AG04450 (cell line): Measurements from ENCODE around the gene EFNA5. TPM values are rescaled to one million over a fixed set of nuclear protein-coding genes. Genes with fewer than 3 reads are reported as not detected.

Experiments
- CTCF ChIA-PET: fragments of 300-600, 350-600 bp; formaldehyde crosslinking; extraction: SDS; loops from one replicate; lab custom pipeline; 2022; ENCODE audit warnings: antibody characterized with exemption, inconsistent platforms; lab: Charles Lee
- POLR2A ChIA-PET: fragments of 350-600 bp; formaldehyde crosslinking; extraction: SDS; loops from one replicate; lab custom pipeline; 2021; ENCODE audit warnings: antibody characterized with exemption, inconsistent platforms; lab: Yijun Ruan, JAX
- DNase-seq: peaks from one replicate; pipeline ENCODE4 v3.0.0-alpha.2; 2011; ENCODE audit warnings: low read depth, low spot score
- H3K27ac ChIP-seq: one replicate; pipeline ENCODE4 v1.5.1; 2012; ENCODE audit warnings: low read depth, low read length, control low read depth
- H3K27me3 ChIP-seq: one replicate; pipeline ENCODE4 v1.6.0; 2012; ENCODE audit warnings: low read length; ENCODE audit not compliant: control insufficient read depth, insufficient read depth
- H3K4me3 ChIP-seq: 2 replicates; pipeline ENCODE4 v1.5.1; 2011; ENCODE audit warnings: mild to moderate bottlenecking, low read depth, low read length, control low read depth
- H3K9me3 ChIP-seq: 2 replicates; pipeline ENCODE4 v1.5.1; 2012; ENCODE audit warnings: low read length; ENCODE audit not compliant: control insufficient read depth, insufficient read depth
- polyA plus RNA-seq: library from polyadenylated mRNA; depleted of rRNA; stranded (reverse); fragments of >200 nt; gene quantifications from 2 replicates; pipeline ENCODE4 v1.2.3, GENCODE V29; 2011
- TF ChIP-seq, protein P1 (sequence below): IDR thresholded peaks from 2 replicates; pipeline ENCODE4 v1.5.1; 2011; ENCODE audit warnings: low read depth, low read length, control low read depth, inconsistent platforms

Gene EFNA5
- polyA plus RNA-seq, 1 experiment = 3.0 TPM

DNA sequence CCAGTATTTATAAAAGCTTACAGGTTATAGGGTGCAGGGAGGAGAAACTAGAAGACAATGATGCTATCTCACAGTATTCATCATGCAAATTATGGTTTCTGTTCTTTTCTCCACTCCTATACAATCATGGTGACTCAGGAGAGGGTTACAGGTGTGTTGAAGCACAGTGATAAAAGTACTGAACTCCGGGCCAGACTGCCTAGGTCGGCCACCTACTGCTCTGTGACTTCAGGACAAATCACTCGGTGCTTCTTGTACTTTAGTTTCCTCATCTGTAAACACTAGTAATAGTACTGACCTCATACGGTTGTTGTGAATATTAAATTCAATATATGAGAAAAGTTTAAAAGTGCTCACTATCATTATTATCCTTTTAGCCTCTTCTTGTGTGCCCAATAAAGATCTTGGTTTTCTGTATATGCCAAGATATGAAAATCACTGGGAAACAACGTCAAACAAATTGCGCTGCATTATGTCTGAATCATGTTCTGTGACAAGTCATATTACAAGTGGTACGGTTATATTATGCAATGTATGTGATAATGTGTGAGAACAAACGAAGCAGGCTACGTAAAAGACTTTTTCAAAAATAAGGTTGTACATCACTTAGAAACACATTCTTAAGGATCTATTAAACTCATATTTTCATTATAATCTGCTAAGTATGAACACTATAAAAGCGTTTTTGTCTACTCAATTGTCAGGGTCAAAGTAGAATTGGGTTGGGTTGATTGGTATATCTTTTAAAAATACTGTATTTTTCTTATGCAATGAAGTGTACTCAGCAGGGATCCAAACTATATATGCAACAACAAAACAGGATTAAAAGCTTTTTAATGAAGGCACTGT is 153.3 kb downstream of the EFNA5 start:
- no peak overlapping the region for H3K27ac ChIP-seq
- POLR2A ChIA-PET = no interaction called here
- no peaks in the 10 kb centered on the region for H3K9me3 ChIP-seq
- CTCF ChIA-PET = interaction anchor here (0.7 kb wide), 1 partner anchor 15 kb away, joined by 3 read pairs; no protein-coding TSS in a partner anchor
- H3K27me3 ChIP-seq = no peaks in the 10 kb centered on the region
- no peak for DNase-seq
- no peak overlapping the region for H3K4me3 ChIP-seq
- TF ChIP-seq, protein P1, sequence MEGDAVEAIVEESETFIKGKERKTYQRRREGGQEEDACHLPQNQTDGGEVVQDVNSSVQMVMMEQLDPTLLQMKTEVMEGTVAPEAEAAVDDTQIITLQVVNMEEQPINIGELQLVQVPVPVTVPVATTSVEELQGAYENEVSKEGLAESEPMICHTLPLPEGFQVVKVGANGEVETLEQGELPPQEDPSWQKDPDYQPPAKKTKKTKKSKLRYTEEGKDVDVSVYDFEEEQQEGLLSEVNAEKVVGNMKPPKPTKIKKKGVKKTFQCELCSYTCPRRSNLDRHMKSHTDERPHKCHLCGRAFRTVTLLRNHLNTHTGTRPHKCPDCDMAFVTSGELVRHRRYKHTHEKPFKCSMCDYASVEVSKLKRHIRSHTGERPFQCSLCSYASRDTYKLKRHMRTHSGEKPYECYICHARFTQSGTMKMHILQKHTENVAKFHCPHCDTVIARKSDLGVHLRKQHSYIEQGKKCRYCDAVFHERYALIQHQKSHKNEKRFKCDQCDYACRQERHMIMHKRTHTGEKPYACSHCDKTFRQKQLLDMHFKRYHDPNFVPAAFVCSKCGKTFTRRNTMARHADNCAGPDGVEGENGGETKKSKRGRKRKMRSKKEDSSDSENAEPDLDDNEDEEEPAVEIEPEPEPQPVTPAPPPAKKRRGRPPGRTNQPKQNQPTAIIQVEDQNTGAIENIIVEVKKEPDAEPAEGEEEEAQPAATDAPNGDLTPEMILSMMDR = no peak

DNA sequence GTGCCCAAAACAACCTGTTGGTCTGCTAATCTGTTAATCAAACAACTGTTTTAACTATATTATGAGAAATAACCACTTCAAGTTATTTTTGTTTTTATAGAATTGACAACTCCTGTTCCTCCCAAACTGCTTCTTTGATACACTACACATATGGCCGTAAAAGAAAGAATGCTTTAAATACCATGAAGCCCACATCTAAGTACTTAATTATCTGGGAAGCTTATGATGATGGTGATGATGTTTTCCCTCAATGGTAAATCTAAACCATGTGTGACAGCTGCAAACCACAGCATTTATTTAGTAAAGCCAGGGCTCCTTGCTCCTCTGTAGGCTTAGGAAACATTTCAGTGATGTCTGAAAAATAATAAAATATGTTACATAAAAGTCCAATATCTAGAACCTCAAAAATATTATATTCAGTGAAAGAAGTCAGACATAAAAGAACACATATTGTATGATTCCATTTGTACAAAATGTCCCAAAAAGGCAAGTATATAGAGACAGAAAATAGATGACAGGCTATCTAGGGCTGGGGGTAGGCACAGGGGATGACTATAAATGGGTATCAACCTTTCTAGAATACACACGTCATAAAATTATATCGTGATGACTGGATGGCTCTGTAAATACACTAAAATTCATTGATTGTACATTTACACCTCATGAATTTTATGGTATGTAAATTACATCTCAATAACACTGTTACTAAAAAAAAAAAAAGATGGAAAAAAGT is 154.1 kb downstream of the EFNA5 start:
- ChIA-PET POLR2A (no interaction called here), CTCF (interaction anchor here (0.7 kb wide), 1 partner anchor 16 kb away, joined by 3 read pairs; no protein-coding TSS in a partner anchor)
- TF ChIP-seq, protein P1 = no peak
- Histone ChIP-seq H3K27ac (no peak overlapping the region), H3K4me3 (no peak overlapping the region), H3K9me3 (no peaks in the 10 kb centered on the region), H3K27me3 (no peaks in the 10 kb centered on the region)
- DNase-seq = no peak

DNA sequence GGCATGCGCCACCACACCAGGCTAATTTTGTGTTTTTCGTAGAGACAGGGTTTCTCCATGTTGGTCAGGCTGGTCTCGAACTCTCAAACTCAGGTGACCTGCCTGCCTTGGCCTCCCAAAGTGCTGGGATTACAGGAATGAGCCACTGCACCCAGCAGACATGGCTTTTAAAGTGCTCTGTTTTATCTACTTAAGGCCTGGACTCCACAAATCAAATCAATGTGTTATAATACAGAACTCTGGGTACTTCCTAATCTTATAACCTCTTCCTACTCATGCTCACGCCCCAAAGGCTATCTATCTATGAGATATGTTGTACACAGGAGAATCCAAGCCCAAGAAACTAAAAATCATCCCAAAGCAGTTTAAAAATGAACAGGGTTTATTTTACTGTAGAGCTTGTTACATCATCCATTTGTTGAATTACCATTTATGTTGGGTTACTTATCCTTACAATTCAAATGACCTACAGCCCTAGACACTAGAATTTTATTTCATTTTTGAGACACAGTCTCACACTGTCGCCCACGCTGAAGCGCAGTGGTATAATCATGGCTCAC is 155.1 kb downstream of the EFNA5 start:
- H3K27me3 ChIP-seq = no peaks in the 10 kb centered on the region
- H3K27ac ChIP-seq = no peak overlapping the region
- no peak for DNase-seq
- ChIA-PET CTCF (interaction anchor here (0.5 kb wide), 1 partner anchor 155 kb away, joined by 3 read pairs; no protein-coding TSS in a partner anchor), POLR2A (no interaction called here)
- no peaks in the 10 kb centered on the region for H3K9me3 ChIP-seq
- no peak overlapping the region for H3K4me3 ChIP-seq
- TF ChIP-seq, protein P1 = no peak

DNA sequence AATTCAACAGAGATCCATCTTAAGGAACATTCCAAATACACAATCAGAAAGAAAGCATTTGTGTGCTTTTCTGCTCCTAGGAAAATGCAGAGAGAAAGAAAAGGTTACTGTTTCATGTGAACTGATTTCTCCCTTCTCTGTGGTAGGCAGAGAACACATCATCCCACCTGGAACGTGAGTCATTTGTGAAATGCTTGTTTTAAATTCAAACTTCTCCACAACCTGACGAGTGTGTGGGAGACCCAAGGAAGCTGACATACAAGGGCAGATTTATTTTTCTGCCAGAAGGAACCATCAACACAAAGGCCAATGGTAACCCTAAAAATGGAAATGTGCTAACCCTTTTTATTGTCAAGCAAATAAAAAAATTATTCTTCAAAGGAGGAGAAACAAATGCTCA is 156.4 kb downstream of the EFNA5 start:
- POLR2A ChIA-PET = no interaction called here
- H3K27ac ChIP-seq = no peak overlapping the region
- TF ChIP-seq, protein P1 = no peak
- DNase-seq = no peak
- no peak overlapping the region for H3K4me3 ChIP-seq
- no peaks in the 10 kb centered on the region for H3K9me3 ChIP-seq
- no peaks in the 10 kb centered on the region for H3K27me3 ChIP-seq
- CTCF ChIA-PET = no interaction called here
